GM18520 (cell line): ENCODE measurements around the gene HAUS6.
"Not testable (repeated sequence)": the region's sequence is repeated elsewhere in the genome, so short reads cannot be mapped to it uniquely, and the experiment has no call there.

ENCODE experiments used
- ATAC-seq: cut with Tn5 transposase; IDR thresholded peaks from one replicate; pipeline ENCODE4 v1.9.1; 2021; ENCODE audit not compliant: unreplicated experiment

Gene HAUS6

DNA sequence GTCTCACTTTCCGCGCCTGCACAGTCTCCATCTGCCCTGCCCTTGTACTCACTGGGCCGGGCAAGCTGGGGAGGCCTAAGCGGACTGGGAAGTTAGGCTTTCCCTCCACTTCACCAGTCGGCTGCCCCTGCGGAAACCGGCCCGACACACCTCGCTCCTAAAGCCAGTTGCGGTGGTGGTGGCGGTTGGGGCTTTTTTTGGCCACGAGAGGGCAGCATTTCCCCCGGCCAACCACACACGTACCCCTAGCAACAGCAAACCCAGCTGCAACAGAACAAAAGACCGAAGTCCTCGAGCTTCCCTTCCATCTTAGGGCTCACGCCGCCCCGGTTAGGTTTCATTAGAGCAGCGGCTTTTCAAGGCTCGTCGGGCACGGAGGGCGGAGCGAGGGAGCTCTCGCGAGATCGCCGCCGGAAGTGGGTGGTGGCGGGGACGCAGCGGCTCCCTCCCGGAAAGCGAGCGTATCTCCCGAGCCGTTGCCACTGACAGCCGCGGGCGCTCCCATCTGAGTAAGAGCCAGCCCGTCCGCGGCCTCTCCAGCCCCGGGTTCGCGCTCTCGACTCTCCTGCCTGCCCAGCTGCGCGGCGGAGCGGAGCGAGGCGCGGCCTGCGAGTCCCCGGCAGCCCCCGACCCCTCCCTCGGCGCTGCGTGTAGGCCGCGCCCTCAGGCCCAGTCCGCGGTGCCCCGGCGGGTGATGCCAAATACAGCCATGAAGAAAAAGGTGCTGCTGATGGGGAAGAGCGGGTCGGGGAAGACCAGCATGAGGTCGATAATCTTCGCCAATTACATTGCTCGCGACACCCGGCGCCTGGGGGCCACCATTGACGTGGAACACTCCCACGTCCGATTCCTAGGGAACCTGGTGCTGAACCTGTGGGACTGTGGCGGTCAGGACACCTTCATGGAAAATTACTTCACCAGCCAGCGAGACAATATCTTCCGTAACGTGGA is 53.5 kb downstream of the HAUS6 start, which contains the start of gene RRAGA:
TSS of gene RRAGA (plus strand) at position 462 of the 951 bp plus-strand sequence. CDS start at position 695, 233 bp downstream.
- ATAC-seq = peak; percentile 85

DNA sequence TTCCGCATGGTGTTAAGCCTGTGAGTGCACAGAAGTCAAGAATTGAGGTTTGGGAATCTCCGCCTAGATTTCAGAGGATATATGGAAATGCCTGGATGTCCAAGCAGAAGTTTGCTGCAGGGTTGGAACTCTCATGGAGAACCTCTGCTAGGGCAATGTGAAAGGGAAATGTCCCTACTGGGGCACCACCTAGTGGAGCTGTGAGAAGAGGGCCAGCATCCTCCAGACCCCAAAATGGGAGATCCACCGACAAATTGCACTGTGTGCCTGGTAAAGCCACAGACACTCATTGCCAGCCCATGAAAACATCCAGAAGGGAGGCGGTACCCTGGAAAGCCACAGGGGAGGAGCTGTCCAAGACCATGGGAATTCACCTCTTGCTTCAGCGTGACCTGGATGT is 66.1 kb downstream of the HAUS6 start:
- no peak for ATAC-seq

DNA sequence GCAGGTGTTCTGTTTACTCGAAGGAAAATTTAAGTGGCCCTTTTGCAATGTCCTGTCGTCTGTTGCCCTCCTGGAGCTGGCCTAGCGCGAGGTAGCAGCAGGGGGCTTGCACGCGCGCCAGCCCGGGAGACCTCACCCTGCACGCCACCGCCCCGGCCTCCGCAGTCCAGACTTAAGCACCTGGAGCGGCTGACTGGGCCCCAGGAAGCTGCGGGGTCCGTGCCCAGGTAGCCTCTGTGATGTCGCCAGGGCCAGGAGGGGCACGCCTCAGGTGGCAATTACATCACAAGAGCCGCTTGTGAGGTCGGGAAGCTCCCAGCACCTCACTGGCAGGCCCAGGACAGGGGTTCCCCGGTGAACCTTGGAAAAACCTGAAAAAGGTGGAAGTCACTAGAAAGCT is 69.7 kb downstream of the HAUS6 start, which contains the start of gene SAXO1:
TSS of gene SAXO1 (minus strand) at position 195 of the 400 bp plus-strand sequence. CDS start 301 bp downstream, outside the sequence.
- ATAC-seq = no peak

DNA sequence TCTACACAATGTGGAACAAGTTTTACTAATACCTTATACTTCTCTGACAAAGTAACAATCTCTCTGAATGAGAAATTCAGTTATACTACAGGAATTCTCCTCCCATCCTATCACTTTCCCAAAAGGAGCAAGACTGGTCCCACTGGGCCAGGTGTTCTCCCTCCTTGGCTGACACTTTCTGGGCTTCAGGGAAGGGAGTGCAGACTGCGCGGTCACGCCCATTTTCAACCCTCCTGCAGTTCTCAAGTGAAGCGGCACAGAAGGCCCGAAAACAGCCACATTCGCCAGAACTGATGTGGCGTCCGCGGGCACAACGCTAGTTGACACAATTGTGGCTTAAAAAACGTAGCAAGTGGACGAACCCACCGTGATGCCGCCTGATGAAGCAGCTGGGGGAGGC is 70.3 kb downstream of the HAUS6 start:
- no peak for ATAC-seq

DNA sequence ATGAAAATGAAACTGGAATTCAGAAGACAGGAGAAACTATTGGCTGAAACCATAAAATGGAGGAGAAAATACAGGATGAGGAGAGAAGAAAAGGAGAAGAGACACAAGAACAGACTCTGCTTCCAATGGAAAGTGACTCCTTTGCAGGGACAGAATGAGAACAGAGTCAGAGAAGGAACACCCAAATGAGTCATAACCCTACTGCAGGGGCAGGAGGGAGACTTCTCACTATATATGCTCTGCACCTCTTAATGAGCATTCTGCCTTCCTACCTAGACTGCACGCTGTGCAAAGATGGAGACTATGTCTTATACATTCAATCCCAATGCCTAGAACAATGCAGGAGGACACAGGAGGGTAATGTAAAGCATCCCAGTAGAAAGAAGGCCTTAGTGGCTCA is 71.8 kb downstream of the HAUS6 start:
- ATAC-seq = peak; percentile 85

DNA sequence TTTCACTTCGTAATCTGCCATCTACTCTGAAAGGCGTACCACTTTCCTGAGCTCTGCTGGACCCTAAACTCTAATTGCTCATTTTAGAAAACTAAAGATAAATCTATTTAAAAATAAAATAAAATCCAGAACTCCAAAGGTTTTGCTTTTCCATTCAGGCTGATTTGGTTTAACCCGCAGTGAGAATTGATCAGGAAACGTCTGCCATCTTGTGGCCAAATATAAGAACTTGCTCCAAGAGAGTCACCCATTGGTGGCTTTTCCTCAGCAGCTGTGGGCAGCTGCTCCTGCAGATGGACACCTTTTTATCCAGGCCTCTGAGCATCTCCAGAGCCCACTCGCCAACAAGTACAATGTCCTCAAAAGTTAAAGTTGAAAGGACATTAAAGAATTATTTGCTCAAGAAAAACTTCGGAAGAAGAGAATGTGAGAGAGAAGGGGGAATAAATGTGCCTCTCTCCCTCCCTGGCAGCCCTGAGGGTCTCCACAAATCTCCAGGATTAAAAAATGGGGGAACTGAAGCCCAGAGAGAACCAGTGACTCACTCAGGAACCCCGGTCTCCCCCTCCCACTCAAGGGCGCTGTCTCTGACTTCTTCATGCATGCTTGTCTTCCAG is 73.8 kb downstream of the HAUS6 start:
- ATAC-seq = no peak

DNA sequence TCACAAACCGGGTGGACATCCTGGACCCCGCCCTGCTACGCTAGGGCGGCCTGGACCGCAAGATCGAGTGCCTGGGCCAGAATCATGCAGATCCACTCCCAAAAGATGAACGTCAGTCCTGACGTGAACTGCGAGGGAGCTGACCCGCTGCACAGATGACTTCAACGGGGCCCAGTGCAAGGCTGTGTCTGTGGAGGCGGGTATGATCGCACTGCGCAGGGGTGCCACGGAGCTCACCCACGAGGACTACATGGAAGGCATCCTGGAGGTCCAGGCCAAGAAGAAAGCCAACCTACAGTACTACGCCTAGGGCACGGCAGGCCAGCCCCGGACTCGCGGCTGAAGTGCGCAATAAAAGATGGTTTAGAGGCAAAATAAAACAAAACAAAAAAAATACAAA is 74.9 kb downstream of the HAUS6 start:
- ATAC-seq = no peak

DNA sequence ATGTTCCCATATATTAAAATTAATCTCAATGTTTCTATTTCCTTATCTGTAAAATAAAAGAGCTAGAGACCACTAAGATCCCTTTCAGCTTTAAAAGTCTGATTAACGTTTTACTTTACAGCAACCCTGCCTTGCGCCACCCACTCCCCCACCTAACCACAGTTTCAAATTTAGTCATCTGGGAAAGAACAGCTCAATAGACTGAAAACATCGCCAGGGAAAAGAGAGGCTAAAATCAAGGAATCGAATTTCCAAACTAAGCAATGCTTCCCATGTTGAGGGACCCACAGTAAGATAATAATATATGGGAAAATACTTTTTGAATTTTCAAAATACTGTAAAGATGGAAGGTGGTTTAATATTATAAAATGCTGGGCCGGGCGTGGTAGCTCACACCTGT is 76.3 kb downstream of the HAUS6 start:
- ATAC-seq = no peak

DNA sequence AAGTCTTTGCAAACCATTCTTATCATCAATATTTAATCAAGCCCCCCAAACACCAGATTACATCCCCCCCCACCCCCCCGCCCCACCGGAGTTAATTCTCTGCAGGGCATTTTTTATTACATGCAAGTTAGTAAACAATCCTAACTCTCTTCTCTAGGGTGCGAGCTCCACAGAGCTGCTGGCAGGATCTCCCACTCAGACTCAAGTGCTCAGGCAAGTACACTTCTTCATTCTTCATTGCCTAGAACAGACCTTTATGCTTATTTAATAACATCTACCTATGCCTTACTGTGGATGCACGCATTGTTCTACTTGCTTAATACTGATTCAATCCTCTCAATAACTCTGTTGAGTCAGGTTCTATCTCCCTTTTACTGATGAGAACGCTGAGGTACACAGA is 79.6 kb downstream of the HAUS6 start:
- ATAC-seq = no peak

DNA sequence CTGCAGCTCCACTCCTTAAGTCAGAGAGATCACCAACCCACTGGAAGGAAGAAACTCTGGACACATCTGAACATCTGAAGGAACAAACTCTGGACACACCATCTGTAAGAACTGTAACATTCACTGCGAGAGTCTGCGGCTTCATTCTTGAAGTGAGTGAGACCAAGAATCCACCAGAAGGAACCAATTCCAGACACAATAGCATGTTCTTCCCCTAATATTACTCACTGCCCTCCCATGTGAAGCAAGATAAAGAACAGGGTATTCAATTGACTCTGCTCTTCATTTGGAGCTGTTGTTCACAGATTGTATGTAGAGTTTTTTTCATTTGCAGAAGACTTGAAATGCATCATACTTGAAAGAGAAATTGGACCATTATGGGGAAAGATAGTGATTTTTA is 80.5 kb downstream of the HAUS6 start:
- no peak for ATAC-seq

DNA sequence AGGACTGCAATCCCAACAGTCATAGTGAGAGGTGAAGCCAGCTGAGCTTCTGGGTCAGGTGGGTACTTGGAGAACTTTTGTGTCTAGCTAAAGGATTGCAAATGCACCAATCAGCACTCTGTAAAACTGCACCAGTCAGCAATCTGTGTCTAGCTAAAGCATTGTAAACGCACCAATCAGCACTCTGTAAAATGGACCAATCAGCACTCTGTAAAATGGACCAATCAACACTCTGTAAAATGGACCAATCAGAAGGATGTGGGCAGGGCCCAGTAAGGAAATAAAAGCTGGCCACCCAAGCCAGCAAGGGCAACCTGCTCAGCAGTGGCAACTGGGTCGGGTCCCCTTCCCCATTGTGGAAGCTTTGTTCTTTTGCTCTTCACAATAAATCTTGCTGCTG is 81.1 kb downstream of the HAUS6 start:
- not testable (repeated sequence) for ATAC-seq

DNA sequence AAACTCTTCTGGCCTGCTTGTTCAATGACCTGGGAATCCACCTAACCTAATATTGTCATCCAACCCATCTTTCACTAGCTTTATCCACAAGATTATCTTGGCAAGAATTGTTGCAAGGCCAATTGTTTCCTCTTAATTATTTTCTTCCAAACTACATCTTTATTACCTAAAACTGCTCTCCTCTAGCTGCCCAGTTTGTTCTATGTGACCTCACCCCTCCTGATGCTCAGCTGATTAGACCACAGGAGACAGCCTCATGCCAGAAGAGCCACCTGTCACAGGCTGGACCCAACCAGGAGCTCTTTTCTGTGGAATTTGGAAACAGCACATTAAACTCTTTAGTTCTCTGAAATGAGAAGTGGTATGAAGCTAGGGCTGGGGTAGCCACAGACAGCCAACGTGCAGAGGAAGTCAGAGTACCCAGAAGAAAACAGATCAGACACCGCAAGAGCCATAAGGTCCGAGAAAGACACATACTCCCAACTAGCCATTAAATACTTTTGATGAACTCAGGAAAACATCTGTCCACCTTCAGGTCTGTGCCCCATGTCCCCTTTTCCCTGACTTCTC is 81.7 kb downstream of the HAUS6 start:
- no peak for ATAC-seq

DNA sequence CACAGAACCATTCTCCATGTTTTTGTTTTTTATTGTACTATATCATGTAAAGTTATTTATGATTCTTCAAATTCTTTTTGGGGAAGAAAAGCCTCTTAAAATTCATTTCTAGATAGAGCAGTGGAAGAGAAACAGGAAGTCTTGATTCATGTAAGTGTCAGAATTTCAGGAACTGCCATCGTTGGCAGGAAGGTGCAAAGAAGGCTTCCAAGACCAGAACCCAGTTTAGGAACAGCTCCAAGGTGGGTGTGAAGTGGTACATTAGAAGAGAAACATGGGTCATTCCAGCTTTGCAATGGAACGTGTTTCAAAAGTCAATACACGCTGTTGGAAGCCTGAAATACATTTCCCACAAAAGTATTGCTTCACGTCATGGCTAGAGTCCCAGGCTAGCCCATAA is 84.5 kb downstream of the HAUS6 start:
- ATAC-seq = no peak

DNA sequence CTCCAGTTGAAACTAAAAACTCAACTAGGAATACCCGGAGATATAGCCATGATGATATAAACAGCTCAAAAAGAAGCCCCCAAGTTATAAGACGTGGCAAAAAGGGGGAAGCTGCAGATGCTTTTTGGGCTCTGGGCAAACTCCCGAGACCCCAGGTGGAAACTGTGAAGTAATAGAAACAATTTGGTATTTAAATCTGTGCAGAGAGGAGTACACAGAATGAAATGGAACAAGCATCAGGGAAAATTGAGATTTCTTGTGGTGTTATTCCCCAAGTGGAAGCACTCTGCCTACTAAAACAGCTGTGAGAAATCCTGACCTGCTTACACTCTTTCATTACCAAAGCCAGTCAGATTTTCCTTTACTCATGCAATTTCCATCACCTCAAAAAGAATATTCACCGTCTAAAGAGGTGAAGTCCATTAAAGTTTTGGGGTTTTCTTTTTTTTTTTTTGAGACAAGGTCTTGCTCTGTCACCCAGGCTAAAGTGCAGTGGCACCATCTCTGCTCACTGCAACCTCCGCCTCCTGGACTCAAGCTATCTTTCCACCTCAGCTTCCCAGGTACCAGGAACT is 93.2 kb downstream of the HAUS6 start:
- no peak for ATAC-seq
